GM23338 (cell line): ENCODE measurements around the gene ILF2. TPM values are rescaled to one million over a fixed set of nuclear protein-coding genes. Genes with fewer than 3 reads are reported as not detected.

Source experiments
- ATAC-seq: fragments of 200-7000 bp; cut with Tn5 transposase; 3 replicates; pipeline ENCODE4 v1.9.1; 2020
- DNase-seq: peaks from one replicate; pipeline ENCODE4 v3.0.0-alpha.2; 2015; ENCODE audit warnings: low spot score
- H2AFZ ChIP-seq: fragments of 200-600 bp; sonication (generic); 2 replicates; pipeline ENCODE4 v1.8.0; 2016; ENCODE audit warnings: antibody characterized with exemption, mild to moderate bottlenecking, moderate library complexity
- H3F3A ChIP-seq: fragments of 200-600 bp; sonication (generic); replicated peaks from 2 replicates; pipeline ENCODE4 v1.8.0; 2017; ENCODE audit warnings: antibody characterized with exemption, mixed run types, low read depth
- H3K27ac ChIP-seq: fragments of 200-600 bp; sonication (generic); 2 replicates; pipeline ENCODE4 v1.6.1; 2016; ENCODE audit warnings: low read depth
- H3K27me3 ChIP-seq: fragments of 200-600 bp; sonication (generic); 2 replicates; pipeline ENCODE4 v1.8.0; 2016; ENCODE audit warnings: mild to moderate bottlenecking, mixed run types, moderate library complexity; ENCODE audit not compliant: insufficient read depth
- H3K36me3 ChIP-seq: fragments of 200-600 bp; sonication (generic); 2 replicates; pipeline ENCODE4 v1.8.0; 2016; ENCODE audit warnings: mild to moderate bottlenecking; ENCODE audit not compliant: insufficient read depth
- H3K4me1 ChIP-seq: fragments of 200-600 bp; sonication (generic); 2 replicates; pipeline ENCODE4 v1.8.0; 2016; ENCODE audit warnings: mild to moderate bottlenecking, moderate library complexity; ENCODE audit not compliant: insufficient read depth
- H3K4me2 ChIP-seq: fragments of 200-600 bp; sonication (generic); 2 replicates; pipeline ENCODE4 v1.7.1; 2017; ENCODE audit warnings: mixed run types
- H3K4me3 ChIP-seq: fragments of 200-600 bp; sonication (generic); 2 replicates; pipeline ENCODE4 v1.6.1; 2016; ENCODE audit warnings: mixed run types
- H3K79me2 ChIP-seq: fragments of 200-600 bp; sonication (generic); replicated peaks from 2 replicates; pipeline ENCODE4 v1.8.0; 2017; ENCODE audit warnings: mild to moderate bottlenecking; ENCODE audit not compliant: insufficient read depth
- H3K9me2 ChIP-seq: fragments of 200-600 bp; sonication (generic); 2 replicates; pipeline ENCODE4 v1.8.0; 2017; ENCODE audit not compliant: insufficient read depth
- H4K20me1 ChIP-seq: fragments of 200-600 bp; sonication (generic); replicated peaks from 2 replicates; pipeline ENCODE4 v1.8.0; 2017; ENCODE audit warnings: mild to moderate bottlenecking; ENCODE audit not compliant: insufficient read depth
- H3K27ac Mint-ChIP-seq: 2 replicates; pipeline ENCODE4 v1.8.0; 2020; ENCODE audit warnings: inconsistent platforms, mild to moderate bottlenecking, moderate library complexity, mixed read lengths
- H3K27me3 Mint-ChIP-seq: 3 replicates; pipeline ENCODE4 v1.8.0; 2022; ENCODE audit warnings: low read depth, mild to moderate bottlenecking, moderate library complexity, mixed read lengths, inconsistent platforms; ENCODE audit not compliant: insufficient read depth, poor library complexity
- H3K36me3 Mint-ChIP-seq: 3 replicates; pipeline ENCODE4 v1.8.0; 2021; ENCODE audit warnings: low read depth, mild to moderate bottlenecking, inconsistent platforms, moderate library complexity, mixed read lengths
- H3K4me1 Mint-ChIP-seq: 3 replicates; pipeline ENCODE4 v1.8.0; 2020; ENCODE audit warnings: mild to moderate bottlenecking, inconsistent platforms, mixed read lengths
- H3K4me3 Mint-ChIP-seq: 3 replicates; pipeline ENCODE4 v1.8.0; 2021; ENCODE audit warnings: moderate library complexity, mild to moderate bottlenecking, inconsistent platforms, mixed read lengths
- H3K9me3 Mint-ChIP-seq: 3 replicates; pipeline ENCODE4 v1.8.0; 2020; ENCODE audit warnings: moderate library complexity, mild to moderate bottlenecking, inconsistent platforms, mixed read lengths
- CREB1 ChIP-seq: fragments of 250-450 bp; sonication (Bioruptor Pico); IDR thresholded peaks from 2 replicates; pipeline ENCODE4 v1.5.0; 2020; ENCODE audit warnings: low read depth, mild to moderate bottlenecking, moderate library complexity
- ETS1 ChIP-seq: IDR thresholded peaks from 2 replicates; pipeline ENCODE4 v1.6.1; 2016; ENCODE audit warnings: antibody characterized with exemption
- EZH2phosphoT487 ChIP-seq: fragments of 200-600 bp; sonication (generic); IDR thresholded peaks from one replicate; pipeline ENCODE4 v1.8.1; 2018; ENCODE audit warnings: antibody characterized with exemption; ENCODE audit not compliant: unreplicated experiment
- JUNB ChIP-seq: IDR thresholded peaks from one replicate; pipeline ENCODE4 v1.6.1; 2016; ENCODE audit warnings: antibody characterized with exemption; ENCODE audit not compliant: unreplicated experiment
- NANOG ChIP-seq: IDR thresholded peaks from 2 replicates; pipeline ENCODE4 v1.6.1; 2016; ENCODE audit warnings: antibody characterized with exemption, borderline replicate concordance
- POLR2AphosphoS5 ChIP-seq: IDR thresholded peaks from 2 replicates; pipeline ENCODE4 v1.6.1; 2016; ENCODE audit warnings: antibody characterized with exemption, low read depth
- STAT1 ChIP-seq: IDR thresholded peaks from one replicate; pipeline ENCODE4 v1.6.1; 2016; ENCODE audit warnings: antibody characterized with exemption; ENCODE audit not compliant: unreplicated experiment
- ZNF114 ChIP-seq: fragments of 250-450 bp; sonication (Bioruptor Pico); IDR thresholded peaks from 2 replicates; pipeline ENCODE4 v1.5.0; 2020; ENCODE audit warnings: mild to moderate bottlenecking, moderate library complexity
- polyA plus RNA-seq: library from polyadenylated mRNA; unstranded; fragments of >200 nt; fragmentation: Nextera tagmentation; extraction: Ambion mirVana; gene quantifications from 2 replicates; pipeline ENCODE4 v1.2.1, GENCODE V29; 2016
- total RNA-seq: library from RNA; depleted of rRNA; stranded (reverse); fragments of >200 nt; shearing (Covaris generic); gene quantifications from 2 replicates; pipeline ENCODE4 v1.2.3, GENCODE V29; 2014
- TF ChIP-seq, protein P1 (sequence below), 2 experiments: fragments of 200-600 bp in 1 of 2; sonication (generic) in 1 of 2; conservative IDR thresholded peaks; 2 replicates each; pipeline versions ENCODE4 v1.5.1 to v1.6.1; 2016 to 2017; ENCODE audit warnings: antibody characterized with exemption in 2 of 2, low read depth in 2 of 2, mild to moderate bottlenecking in 2 of 2, moderate library complexity in 1 of 2

Gene ILF2
- total and polyA plus RNA-seq, 2 experiments from 2014 or later: 214 to 337 TPM

GRCh38 chr1:153659656-153660055 is 11.1 kb downstream of the ILF2 start (continued):
- no peak for TF ChIP-seq ETS1
- TF ChIP-seq JUNB: no peak
- TF ChIP-seq EZH2phosphoT487: no peak
- TF ChIP-seq NANOG: no peak
- TF ChIP-seq, protein P1, sequence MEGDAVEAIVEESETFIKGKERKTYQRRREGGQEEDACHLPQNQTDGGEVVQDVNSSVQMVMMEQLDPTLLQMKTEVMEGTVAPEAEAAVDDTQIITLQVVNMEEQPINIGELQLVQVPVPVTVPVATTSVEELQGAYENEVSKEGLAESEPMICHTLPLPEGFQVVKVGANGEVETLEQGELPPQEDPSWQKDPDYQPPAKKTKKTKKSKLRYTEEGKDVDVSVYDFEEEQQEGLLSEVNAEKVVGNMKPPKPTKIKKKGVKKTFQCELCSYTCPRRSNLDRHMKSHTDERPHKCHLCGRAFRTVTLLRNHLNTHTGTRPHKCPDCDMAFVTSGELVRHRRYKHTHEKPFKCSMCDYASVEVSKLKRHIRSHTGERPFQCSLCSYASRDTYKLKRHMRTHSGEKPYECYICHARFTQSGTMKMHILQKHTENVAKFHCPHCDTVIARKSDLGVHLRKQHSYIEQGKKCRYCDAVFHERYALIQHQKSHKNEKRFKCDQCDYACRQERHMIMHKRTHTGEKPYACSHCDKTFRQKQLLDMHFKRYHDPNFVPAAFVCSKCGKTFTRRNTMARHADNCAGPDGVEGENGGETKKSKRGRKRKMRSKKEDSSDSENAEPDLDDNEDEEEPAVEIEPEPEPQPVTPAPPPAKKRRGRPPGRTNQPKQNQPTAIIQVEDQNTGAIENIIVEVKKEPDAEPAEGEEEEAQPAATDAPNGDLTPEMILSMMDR (conservative IDR thresholded peaks at IDR 0.05; ENCODE audit: low read depth in 2 of 2): no peak
- no peak for TF ChIP-seq POLR2AphosphoS5
- TF ChIP-seq ZNF114: no peak

GRCh38 chr1:153659175-153659534 is 11.6 kb downstream of the ILF2 start:
- H2AFZ ChIP-seq: no peak overlapping the region
- no peaks in the 10 kb centered on the region for H3K9me3 Mint-ChIP-seq
- H3K4me2 ChIP-seq: peak overlapping the region; percentile 86
- TF ChIP-seq, protein P1 (conservative IDR thresholded peaks at IDR 0.05; ENCODE audit: low read depth in 2 of 2): no peak
- no peak for TF ChIP-seq POLR2AphosphoS5
- TF ChIP-seq ETS1: no peak
- TF ChIP-seq ZNF114: no peak
- TF ChIP-seq CREB1: no peak
- TF ChIP-seq STAT1: no peak
- DNase-seq (no peak), ATAC-seq (no peak)
- peaks cover 7% of the 10 kb centered on the region for H3K4me1 Mint-ChIP-seq
- H3K4me3 Mint-ChIP-seq: peak overlapping the region; percentile 93
- peaks cover 6% of the 10 kb centered on the region for H4K20me1 ChIP-seq
- peak overlapping the region; percentile 94; the same call in 1 of the 2 replicates for H3K27ac Mint-ChIP-seq
- H3K27ac ChIP-seq: 0 out of 2 replicates have a peak overlapping the region, but pooled peaks have one; percentile 23
- peaks cover 13% of the 10 kb centered on the region for H3K79me2 ChIP-seq
- H3K4me3 ChIP-seq: peak overlapping the region; percentile 88
- H3K4me1 ChIP-seq: peaks cover 8% of the 10 kb centered on the region
- H3K36me3 Mint-ChIP-seq: peaks cover 42% of the 10 kb centered on the region
- peaks cover 8% of the 10 kb centered on the region for H3K27me3 Mint-ChIP-seq
- H3K36me3 ChIP-seq: peaks cover 31% of the 10 kb centered on the region
- H3K9me2 ChIP-seq: no peaks in the 10 kb centered on the region
- H3K27me3 ChIP-seq: no peaks in the 10 kb centered on the region
- peaks cover 39% of the 10 kb centered on the region for H3F3A ChIP-seq
